Neural cell (in vitro differentiated cells): Measurements from ENCODE around the gene SGTA.
A peak's percentile ranks its signal among the peaks of the same experiment; 100 is the strongest.

ENCODE experiments used
- EP300 ChIP-seq: fragments of 450-650 bp; conservative IDR thresholded peaks from 2 replicates; pipeline ENCODE4 v1.6.1; 2014; ENCODE audit warnings: antibody characterized with exemption, mild to moderate bottlenecking, moderate library complexity; ENCODE audit not compliant: poor library complexity, severe bottlenecking
- EZH2 ChIP-seq: fragments of 200-600, 300-800 bp; shearing (Covaris generic), sonication (generic); IDR thresholded peaks from 2 replicates; pipeline ENCODE4 v1.6.1; 2014; ENCODE audit warnings: antibody characterized with exemption, low read length, borderline replicate concordance, mild to moderate bottlenecking; ENCODE audit not compliant: insufficient read depth, poor library complexity, severe bottlenecking
- POLR2AphosphoS5 ChIP-seq: IDR thresholded peaks from 2 replicates; pipeline ENCODE4 v1.6.1; 2012
- RAD21 ChIP-seq: fragments of 450-650 bp; conservative IDR thresholded peaks from 2 replicates; pipeline ENCODE4 v1.6.1; 2014; ENCODE audit warnings: antibody characterized with exemption, mild to moderate bottlenecking, moderate library complexity
- TF ChIP-seq, protein P1 (sequence below): fragments of 450-650 bp; IDR thresholded peaks from 2 replicates; pipeline ENCODE4 v1.5.1; 2014; ENCODE audit warnings: antibody characterized with exemption, mild to moderate bottlenecking, moderate library complexity; ENCODE audit not compliant: poor library complexity, severe bottlenecking
- TF ChIP-seq, protein P2 (sequence below): IDR thresholded peaks from 2 replicates; pipeline ENCODE4 v1.6.1; 2012; ENCODE audit warnings: borderline replicate concordance

DNA sequence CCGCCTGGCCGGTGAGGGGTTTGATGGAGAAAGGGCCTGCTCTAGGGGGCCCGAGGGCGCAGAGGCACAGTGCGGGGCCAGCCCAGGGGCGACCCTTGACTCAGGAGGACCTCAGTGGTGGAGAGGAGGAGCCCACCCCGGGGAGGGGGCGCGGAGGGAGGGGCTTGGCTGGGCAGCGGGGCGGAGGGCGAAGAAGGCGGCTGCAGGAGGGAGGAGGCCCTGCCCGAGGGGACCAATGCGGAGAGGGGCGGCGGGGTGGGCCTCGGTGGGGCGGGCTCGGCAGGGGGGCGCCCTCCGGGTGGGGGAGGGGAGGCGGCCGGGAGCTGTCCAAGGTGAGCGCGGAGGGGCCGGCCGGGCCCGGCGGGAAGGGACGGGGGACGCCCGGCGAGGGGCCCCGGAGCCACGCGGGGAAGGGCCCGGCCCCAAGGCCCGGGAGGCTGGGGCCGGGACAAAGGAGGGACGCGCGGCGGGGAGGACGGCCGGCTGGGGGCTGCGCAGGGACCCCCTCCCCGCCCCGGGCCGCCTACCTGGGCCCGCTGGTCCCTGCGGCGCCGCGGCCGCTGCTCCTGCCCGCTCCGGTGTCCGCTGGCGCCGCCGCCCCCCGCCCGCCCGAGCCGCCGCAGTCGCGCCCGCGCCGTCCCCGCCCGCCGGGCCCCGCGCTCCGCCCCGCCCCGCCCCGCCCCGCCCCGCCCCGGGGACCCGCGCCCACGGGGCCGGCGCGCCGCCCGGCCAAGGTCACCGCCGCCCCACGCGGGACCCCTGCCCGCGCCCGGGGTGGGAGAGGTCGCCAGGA lies 62.1 kb downstream of the SGTA start, which contains the start of gene DIRAS1:
- TF ChIP-seq, protein P1, sequence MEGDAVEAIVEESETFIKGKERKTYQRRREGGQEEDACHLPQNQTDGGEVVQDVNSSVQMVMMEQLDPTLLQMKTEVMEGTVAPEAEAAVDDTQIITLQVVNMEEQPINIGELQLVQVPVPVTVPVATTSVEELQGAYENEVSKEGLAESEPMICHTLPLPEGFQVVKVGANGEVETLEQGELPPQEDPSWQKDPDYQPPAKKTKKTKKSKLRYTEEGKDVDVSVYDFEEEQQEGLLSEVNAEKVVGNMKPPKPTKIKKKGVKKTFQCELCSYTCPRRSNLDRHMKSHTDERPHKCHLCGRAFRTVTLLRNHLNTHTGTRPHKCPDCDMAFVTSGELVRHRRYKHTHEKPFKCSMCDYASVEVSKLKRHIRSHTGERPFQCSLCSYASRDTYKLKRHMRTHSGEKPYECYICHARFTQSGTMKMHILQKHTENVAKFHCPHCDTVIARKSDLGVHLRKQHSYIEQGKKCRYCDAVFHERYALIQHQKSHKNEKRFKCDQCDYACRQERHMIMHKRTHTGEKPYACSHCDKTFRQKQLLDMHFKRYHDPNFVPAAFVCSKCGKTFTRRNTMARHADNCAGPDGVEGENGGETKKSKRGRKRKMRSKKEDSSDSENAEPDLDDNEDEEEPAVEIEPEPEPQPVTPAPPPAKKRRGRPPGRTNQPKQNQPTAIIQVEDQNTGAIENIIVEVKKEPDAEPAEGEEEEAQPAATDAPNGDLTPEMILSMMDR: no peak
- TF ChIP-seq POLR2AphosphoS5 (peak; percentile 7), RAD21 (no peak), EZH2 (no peak), EP300 (no peak)
- TF ChIP-seq, protein P2, sequence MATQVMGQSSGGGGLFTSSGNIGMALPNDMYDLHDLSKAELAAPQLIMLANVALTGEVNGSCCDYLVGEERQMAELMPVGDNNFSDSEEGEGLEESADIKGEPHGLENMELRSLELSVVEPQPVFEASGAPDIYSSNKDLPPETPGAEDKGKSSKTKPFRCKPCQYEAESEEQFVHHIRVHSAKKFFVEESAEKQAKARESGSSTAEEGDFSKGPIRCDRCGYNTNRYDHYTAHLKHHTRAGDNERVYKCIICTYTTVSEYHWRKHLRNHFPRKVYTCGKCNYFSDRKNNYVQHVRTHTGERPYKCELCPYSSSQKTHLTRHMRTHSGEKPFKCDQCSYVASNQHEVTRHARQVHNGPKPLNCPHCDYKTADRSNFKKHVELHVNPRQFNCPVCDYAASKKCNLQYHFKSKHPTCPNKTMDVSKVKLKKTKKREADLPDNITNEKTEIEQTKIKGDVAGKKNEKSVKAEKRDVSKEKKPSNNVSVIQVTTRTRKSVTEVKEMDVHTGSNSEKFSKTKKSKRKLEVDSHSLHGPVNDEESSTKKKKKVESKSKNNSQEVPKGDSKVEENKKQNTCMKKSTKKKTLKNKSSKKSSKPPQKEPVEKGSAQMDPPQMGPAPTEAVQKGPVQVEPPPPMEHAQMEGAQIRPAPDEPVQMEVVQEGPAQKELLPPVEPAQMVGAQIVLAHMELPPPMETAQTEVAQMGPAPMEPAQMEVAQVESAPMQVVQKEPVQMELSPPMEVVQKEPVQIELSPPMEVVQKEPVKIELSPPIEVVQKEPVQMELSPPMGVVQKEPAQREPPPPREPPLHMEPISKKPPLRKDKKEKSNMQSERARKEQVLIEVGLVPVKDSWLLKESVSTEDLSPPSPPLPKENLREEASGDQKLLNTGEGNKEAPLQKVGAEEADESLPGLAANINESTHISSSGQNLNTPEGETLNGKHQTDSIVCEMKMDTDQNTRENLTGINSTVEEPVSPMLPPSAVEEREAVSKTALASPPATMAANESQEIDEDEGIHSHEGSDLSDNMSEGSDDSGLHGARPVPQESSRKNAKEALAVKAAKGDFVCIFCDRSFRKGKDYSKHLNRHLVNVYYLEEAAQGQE: no peak
